ENCODE results near the gene RPS4Y2. TPM values are rescaled to one million over a fixed set of nuclear protein-coding genes. Genes with fewer than 3 reads are reported as not detected.

RPS4Y2 gene
- total and polyA plus RNA-seq, 4 donors, result not detected

- H3K27ac ChIP-seq (ENCODE audit: low read depth in 1 of 2, low read length in 2 of 2), result no peak overlapping the region
- H3K27me3 ChIP-seq (ENCODE audit: control insufficient read depth in 4 of 4, insufficient read depth in 4 of 4, low read length in 3 of 4), result no peaks in the 10 kb centered on the region
- H3K4me3 ChIP-seq (ENCODE audit: low read depth in 1 of 3, low read length in 3 of 3), result no peak overlapping the region
- no peak overlapping the region for H3K9ac ChIP-seq (ENCODE audit: low read depth in 1 of 2, low read length in 2 of 2)
- no peaks in the 10 kb centered on the region for H3K36me3 ChIP-seq (ENCODE audit: control insufficient read depth in 4 of 4, insufficient read depth in 3 of 4, low read depth in 1 of 4, low read length in 3 of 4)
- TF ChIP-seq REST (IDR thresholded peaks at IDR 0.05) (no peak), CTCF (IDR thresholded peaks at IDR 0.05; ENCODE audit: low read depth, low read length, missing input control) (no peak), RXRA (IDR thresholded peaks at IDR 0.05) (no peak), SP1 (IDR thresholded peaks at IDR 0.05) (no peak), RAD21 (IDR thresholded peaks at IDR 0.05) (no peak), JUND (IDR thresholded peaks at IDR 0.05) (no peak), MAX (IDR thresholded peaks at IDR 0.05) (no peak), ATF3 (IDR thresholded peaks at IDR 0.05) (no peak), ZBTB33 (IDR thresholded peaks at IDR 0.05) (no peak)
- WGBS, result 75% methylated on average over 22 of the region's 22 CpGs
- DNase-seq (ENCODE audit: low spot score), result no peak
- no peaks in the 10 kb centered on the region for H3K4me1 ChIP-seq (ENCODE audit: control insufficient read depth in 4 of 4, insufficient read depth in 4 of 4, low read length in 3 of 4)
- no peaks in the 10 kb centered on the region for H3K9me3 ChIP-seq (ENCODE audit: control insufficient read depth in 4 of 4, low read length in 3 of 4)
Observed at GRCh38 chrY:20798351-20799049, 42.6 kb downstream of the RPS4Y2 start.

GRCh38 chrY:20802659-20803058 is 46.8 kb downstream of the RPS4Y2 start:
- H3K27ac ChIP-seq (ENCODE audit: low read depth in 1 of 2, low read length in 2 of 2), result no peak overlapping the region
- H3K9ac ChIP-seq (ENCODE audit: low read depth in 1 of 2, low read length in 2 of 2), result no peak overlapping the region
- H3K9me3 ChIP-seq (ENCODE audit: control insufficient read depth in 4 of 4, low read length in 3 of 4), result no peaks in the 10 kb centered on the region
- no peaks in the 10 kb centered on the region for H3K4me1 ChIP-seq (ENCODE audit: control insufficient read depth in 4 of 4, insufficient read depth in 4 of 4, low read length in 3 of 4)
- H3K27me3 ChIP-seq (ENCODE audit: control insufficient read depth in 4 of 4, insufficient read depth in 4 of 4, low read length in 3 of 4), result no peaks in the 10 kb centered on the region
- WGBS, result 53% methylated on average over 2 of the region's 2 CpGs
- no peak overlapping the region for H3K4me3 ChIP-seq (ENCODE audit: low read depth in 1 of 3, low read length in 3 of 3)
- H3K36me3 ChIP-seq (ENCODE audit: control insufficient read depth in 4 of 4, insufficient read depth in 3 of 4, low read depth in 1 of 4, low read length in 3 of 4), result no peaks in the 10 kb centered on the region
- DNase-seq (ENCODE audit: low spot score), result no peak
- TF ChIP-seq ATF3 (IDR thresholded peaks at IDR 0.05) (no peak), MAX (IDR thresholded peaks at IDR 0.05) (no peak), TAF1 (conservative IDR thresholded peaks at IDR 0.05) (no peak), RAD21 (IDR thresholded peaks at IDR 0.05) (no peak), REST (IDR thresholded peaks at IDR 0.05) (no peak), FOXA1 (IDR thresholded peaks at IDR 0.05) (no peak), FOXA2 (IDR thresholded peaks at IDR 0.05) (no peak), NR2F2 (IDR thresholded peaks at IDR 0.05) (no peak), ZBTB33 (IDR thresholded peaks at IDR 0.05) (no peak), JUND (IDR thresholded peaks at IDR 0.05) (no peak), HNF4A (conservative IDR thresholded peaks at IDR 0.05) (no peak), HNF4G (IDR thresholded peaks at IDR 0.05) (no peak)
